Fibroblast of skin of abdomen (primary cell): ENCODE data around the gene FILIP1L.
A peak's percentile ranks its signal among the peaks of the same experiment; 100 is the strongest.

Experiments
- DNase-seq: peaks from one replicate; pipeline ENCODE4 v3.0.0-alpha.2; 2013

The FILIP1L gene

GRCh38 chr3:100006570-100007271 lies 107.6 kb downstream of the FILIP1L start:
- peak; percentile 59 for DNase-seq

- DNase-seq: no peak
These were observed 108.5 kb downstream of the FILIP1L start for GRCh38 chr3:100005665-100006393.

GRCh38 chr3:100004931-100005330 lies 109.4 kb downstream of the FILIP1L start:
- DNase-seq: no peak

GRCh38 chr3:100003609-100004503 lies 110.4 kb downstream of the FILIP1L start:
- no peak for DNase-seq

GRCh38 chr3:100002599-100003350 lies 111.5 kb downstream of the FILIP1L start:
- DNase-seq: peak; percentile 92

- DNase-seq: no peak
These were observed 112.6 kb downstream of the FILIP1L start for GRCh38 chr3:100001526-100002270.

GRCh38 chr3:100001083-100001482 lies 113.2 kb downstream of the FILIP1L start:
- DNase-seq: no peak

- DNase-seq: peak; percentile 51
These were observed 114.8 kb downstream of the FILIP1L start for GRCh38 chr3:99999536-99999935.

GRCh38 chr3:99997293-99997692 lies 117.0 kb downstream of the FILIP1L start:
- no peak for DNase-seq

- DNase-seq: no peak
These were observed 124.1 kb downstream of the FILIP1L start for GRCh38 chr3:99990179-99990578.

GRCh38 chr3:99984668-99985067 lies 129.6 kb downstream of the FILIP1L start:
- no peak for DNase-seq

- peak; percentile 25 for DNase-seq
These were observed 130.2 kb downstream of the FILIP1L start for GRCh38 chr3:99984139-99984538.

- no peak for DNase-seq
These were observed 131.7 kb downstream of the FILIP1L start for GRCh38 chr3:99982650-99983049.

- DNase-seq: no peak
These were observed 133.2 kb downstream of the FILIP1L start for GRCh38 chr3:99981138-99981537.

- DNase-seq: no peak
These were observed 133.7 kb downstream of the FILIP1L start for GRCh38 chr3:99980606-99981005.

- DNase-seq: no peak
These were observed 136.1 kb downstream of the FILIP1L start for GRCh38 chr3:99978221-99978620.

GRCh38 chr3:99976584-99976983 lies 137.7 kb downstream of the FILIP1L start:
- no peak for DNase-seq

GRCh38 chr3:99974989-99975388 lies 139.3 kb downstream of the FILIP1L start:
- no peak for DNase-seq

- no peak for DNase-seq
These were observed 141.8 kb downstream of the FILIP1L start for GRCh38 chr3:99972380-99973104.

GRCh38 chr3:99971761-99972160 lies 142.5 kb downstream of the FILIP1L start:
- DNase-seq: no peak

- DNase-seq: no peak
These were observed 144.1 kb downstream of the FILIP1L start for GRCh38 chr3:99970198-99970597.
